Mucosa of gallbladder (tissue), 1 donor: ENCODE measurements around the gene EMC10. TPM values are rescaled to one million over a fixed set of nuclear protein-coding genes. Genes with fewer than 3 reads are reported as not detected.

Experiments used
- DNase-seq: peaks from one replicate; pipeline ENCODE4 v3.0.0-alpha.2; 2020; ENCODE audit warnings: low spot score
- total RNA-seq: library from RNA; stranded (reverse); gene quantifications from one replicate; pipeline ENCODE4 v1.2.1, GENCODE V29; 2021
- donor health status: DM: no; HTN: no; CAD: no.

Gene EMC10
- total RNA-seq, 1 donor from 2014 or later = 182 TPM

DNA sequence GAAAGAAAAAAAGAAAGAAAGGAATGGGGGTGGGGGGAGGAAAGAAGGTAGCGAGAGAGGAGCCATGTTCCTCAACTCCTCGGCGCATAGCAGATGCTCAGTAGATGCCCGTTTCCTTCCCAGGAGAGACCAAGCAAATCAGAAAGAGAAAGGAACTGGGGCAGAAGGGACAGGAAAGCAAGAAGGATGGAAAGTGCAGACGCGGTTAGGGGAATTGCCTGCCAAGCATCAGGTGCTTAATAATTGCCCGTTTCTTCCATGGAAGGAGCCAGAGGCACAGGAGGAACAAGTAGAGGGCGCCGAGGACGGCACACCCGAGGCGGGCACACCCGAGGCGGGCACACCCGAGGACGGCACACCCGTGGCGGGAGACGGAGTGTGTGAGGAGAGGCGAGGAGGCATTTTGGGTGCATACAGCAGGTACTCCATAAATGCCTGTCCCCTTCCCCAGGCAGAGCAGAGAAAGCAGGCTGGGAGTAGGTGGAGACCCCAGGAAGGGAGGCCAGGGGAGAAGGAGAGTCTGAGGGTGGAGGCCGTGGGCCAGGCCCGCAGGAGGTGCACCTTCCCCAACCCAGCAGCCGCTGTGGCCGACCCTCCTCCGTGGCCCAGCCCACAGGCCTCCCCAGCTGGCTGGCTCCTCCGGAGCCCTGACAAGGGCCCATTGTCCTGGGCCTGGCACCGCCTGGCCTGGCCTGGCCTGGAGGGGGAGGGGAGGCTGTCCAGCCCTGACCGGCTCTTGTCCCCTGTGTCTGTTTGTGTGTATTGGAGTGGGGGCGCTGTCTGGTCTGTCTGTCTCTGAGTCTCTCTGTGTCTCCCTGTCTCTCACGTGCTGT lies 20.1 kb downstream of the EMC10 start:
- no peak for DNase-seq

DNA sequence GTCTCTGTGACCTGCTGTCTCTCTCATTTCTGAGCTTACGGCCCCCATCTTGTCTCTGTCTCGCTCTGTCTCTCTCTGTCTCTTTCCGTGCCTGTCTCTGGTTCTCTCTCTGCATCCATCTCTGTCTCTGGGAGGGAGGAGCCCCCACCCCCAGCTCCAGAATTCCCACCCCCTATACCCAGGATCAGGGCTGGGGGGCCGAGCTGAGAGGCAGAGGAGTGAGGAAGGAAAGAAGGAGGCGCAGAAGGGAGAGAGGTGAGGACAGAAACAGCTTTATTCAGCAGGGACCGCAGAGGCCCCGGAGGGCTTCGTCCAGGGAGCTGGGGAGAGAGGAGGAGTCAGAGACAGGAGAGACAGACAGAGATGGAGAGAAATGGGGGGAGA lies 20.7 kb downstream of the EMC10 start:
- no peak for DNase-seq

- DNase-seq = no peak
Observed at GRCh38 chr19:50498219-50499056, 22.1 kb downstream of the EMC10 start.

DNA sequence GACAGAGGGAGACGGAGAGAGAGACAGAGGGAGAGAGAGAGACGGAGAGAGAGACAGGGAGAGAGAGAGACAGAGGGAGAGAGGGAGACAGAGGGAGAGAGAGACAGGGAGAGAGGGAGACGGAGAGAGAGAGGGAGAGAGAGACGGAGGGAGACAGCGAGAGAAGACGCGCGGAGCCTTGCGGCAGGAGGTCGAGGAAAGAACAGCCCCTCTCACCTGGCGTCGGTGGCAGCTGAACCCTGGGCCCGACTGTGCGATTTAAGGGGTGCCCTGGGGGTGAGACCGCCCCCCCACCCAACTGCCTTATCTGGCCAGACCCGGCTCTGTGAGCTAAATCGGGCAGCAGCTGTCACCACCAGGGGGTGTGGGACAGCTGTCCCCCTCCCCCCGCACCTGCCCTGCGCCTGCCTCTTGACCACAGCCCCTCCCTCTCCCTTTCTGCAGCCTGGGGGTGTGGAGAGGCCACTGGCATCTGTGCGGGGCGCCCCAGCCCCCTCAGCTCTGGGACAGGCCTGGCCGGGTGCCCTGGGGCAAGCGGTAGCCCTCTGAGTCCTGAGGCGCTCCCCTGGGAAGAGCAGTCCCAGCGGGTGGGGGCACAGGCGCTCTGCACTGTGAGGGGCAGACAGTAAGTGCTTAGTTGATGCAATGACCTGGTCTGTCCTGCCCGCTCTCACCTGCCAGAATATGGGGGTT lies 23.9 kb downstream of the EMC10 start:
- DNase-seq = no peak

GRCh38 chr19:50500753-50501151 lies 24.4 kb downstream of the EMC10 start:
- DNase-seq = no peak

DNA sequence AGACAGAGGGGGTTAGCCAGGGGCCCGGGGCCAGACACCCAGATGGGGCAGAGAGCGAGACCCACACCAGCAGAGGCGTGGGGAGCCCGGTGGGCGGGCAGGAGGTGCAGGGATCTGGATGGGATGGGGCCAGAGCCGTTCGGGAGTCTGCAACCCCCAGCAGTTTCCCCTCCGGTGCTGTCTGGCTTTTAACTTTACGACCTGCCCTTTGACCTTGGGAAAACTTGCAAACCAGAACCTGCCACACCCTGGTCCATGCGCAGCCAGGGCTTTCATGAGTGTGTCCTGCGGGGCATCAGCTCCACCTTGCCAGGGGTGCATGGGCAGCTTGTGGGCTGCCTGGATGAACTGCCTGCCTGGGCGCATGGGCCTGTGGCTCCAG lies 24.9 kb downstream of the EMC10 start:
- no peak for DNase-seq

- no peak for DNase-seq
Observed at GRCh38 chr19:50501568-50502475, 25.5 kb downstream of the EMC10 start.

GRCh38 chr19:50505856-50506611 lies 29.7 kb downstream of the EMC10 start:
- no peak for DNase-seq

DNA sequence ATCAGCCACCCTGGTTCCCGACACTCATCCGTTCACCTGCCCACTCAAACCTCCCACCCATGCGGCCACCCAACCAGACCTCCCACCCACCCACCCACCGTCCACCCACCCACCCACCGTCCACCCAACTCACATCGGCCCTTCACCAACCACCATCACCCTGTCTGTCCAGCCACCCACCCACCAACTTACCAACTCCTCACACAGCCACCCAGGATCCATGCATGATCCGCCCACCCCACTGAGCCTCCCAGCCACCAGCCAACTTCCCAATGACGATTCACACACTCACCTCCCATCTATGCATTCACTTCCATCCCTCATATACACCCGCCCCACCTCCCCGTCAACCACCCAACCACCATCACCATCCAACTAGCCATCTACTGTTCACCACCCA lies 30.4 kb downstream of the EMC10 start:
- DNase-seq = no peak

DNA sequence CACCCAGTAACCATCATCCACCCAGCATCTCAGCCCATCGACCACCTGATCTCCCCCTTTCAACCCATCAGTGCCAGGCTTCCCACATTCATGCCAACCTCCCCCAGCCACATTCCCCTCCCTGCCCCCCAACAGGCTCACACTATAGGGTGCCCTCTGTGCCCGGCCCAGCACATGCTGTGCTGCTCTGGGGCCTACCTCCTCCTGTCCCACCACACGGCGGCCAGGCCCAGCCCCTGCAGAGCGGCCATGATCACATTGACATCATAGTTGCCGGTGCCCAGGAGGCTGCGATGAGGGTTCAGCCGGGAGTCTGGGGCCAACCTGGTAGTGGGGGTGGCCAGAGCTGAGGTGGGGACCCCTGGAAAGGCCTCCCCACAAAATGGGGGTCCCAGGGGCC lies 31.1 kb downstream of the EMC10 start:
- DNase-seq = no peak

DNA sequence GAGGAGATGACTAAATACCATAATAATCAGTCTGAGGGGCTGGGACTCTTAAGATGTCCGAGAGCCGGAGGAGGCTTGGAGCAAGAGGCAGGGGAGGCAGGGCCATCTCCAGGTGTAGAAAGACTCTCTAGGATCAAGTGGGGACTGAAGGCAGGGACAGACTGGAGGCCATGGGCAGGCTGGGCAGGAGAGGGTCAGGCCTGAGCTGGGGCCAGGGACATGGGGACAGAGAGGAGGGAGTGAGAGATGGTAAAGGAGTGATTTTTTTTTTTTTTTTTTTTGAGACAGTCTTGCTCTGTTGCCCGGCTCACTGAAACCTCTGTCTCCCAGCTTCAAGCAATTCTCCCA lies 32.5 kb downstream of the EMC10 start:
- no peak for DNase-seq

DNA sequence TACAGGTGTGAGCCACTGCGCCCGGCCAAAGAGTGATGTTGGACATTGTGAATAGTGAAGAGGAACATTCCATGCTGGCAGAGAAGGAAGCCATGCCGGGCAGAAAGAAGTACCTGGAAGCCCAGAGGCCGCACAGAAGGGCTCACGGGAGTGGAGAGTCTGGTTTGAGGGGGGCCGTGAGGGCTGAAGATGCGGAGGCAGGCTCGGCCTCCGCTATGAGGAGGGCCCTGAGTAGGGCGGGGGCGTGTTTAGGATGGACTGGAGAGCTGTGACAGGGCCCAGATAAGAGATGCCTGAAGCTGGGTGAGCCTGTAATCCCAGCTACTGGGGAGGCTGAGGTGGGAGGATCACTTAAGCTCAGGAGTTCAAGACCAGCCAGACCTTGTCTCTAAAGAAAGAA lies 33.1 kb downstream of the EMC10 start:
- no peak for DNase-seq

GRCh38 chr19:50510121-50510670 lies 33.9 kb downstream of the EMC10 start:
- no peak for DNase-seq

- DNase-seq = no peak
Observed at GRCh38 chr19:50510700-50511068, 34.4 kb downstream of the EMC10 start.

DNA sequence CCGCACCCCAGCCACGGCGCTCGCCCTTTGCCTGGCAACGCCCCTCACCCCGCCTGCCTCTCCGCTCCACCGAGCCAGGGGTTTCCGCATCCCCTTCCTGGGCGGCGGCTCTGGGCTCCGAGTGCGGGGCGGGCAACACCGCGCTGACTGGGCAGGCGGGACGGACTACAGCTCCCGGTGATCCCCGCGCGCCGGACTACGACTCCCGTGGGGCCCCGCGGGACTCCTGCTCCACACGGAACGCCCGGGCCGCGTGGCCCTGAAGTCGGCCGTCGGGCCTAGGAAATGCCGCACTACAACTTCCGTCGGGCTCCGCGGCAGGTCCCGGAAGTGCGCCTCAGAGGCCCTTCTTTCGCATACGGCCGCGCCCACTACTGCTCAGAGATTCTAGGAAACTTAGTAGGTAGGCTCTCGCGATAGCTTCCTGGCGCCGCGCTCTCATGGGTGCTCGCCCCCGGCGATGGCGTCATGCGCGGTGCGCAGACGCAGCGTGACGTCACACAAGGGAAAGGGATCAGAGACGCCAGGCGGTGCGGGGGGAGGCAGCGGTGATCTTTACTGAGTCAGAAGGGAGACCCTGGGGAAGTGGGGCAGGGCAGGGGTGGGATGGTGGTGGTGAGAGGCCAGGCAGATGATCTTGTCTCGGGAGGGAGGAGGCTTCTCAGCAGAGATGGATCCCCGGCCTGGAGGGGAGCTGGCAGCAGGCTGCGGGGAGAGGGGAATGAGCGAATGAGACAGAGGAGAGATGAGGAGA lies 34.9 kb downstream of the EMC10 start, which contains the start of gene JOSD2:
JOSD2 (minus strand) TSS at position 123 of the 754 bp plus-strand sequence. CDS start 760 bp downstream, outside the sequence.
- DNase-seq = peak; percentile 99

DNA sequence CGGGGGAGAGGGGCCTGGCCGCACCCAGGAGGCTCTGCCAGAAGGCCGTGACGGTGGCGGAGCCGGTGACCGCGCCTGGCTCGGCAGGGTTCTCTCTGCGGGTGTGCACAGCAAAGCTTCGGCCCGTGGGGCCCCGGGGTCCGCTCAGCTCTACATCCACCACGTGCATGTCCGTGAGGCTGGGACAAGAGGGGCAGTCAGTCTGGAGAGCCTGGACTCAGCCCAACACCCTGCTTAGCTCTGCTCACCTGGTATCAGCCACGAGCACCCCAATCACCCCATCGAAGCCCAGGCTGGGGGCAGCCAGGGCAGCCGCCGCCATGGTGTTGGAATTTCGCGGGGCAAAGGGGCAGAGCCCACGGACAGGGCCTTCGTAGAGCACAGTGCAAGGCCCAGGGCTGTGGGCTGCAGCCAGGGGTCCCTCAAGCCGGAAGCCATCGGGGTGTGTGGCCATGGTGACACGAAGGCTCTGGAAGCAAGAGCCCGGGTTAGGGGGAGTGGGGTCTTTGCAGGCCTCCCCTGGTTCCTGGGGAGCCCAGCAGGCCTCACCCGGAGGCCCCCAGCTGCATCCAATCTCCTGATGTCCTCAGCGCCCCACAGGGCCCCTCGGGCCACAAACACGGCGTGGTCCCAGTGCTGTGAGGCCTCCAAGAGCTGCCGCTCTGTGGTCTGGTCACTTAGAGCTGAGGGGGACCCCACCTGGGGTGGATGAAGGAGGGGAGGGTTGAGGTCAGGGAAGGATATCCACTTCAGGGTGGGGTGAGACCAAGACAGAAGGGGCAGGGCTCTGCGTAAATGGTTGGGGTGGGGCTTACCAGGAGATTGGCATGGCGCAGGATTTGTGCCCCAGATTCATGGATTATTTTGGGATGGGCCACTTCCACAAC lies 36.0 kb downstream of the EMC10 start:
- no peak for DNase-seq

- DNase-seq = no peak
Observed at GRCh38 chr19:50512999-50513745, 36.9 kb downstream of the EMC10 start.
